Liver (tissue), 9 donors: Measurements from ENCODE around the gene GREM1. TPM values are rescaled to one million over a fixed set of nuclear protein-coding genes. Genes with fewer than 3 reads are reported as not detected.

ENCODE experiments used
- DNase-seq: peaks from one replicate; pipeline ENCODE4 v3.0.0-alpha.2; 2017; ENCODE audit warnings: low spot score
- H3K27ac ChIP-seq, 2 donors: one replicate each; pipeline ENCODE4 v1.7.0; 2013; ENCODE audit warnings: inconsistent platforms in 2 of 2, low read length in 2 of 2, control low read depth in 1 of 2, low read depth in 1 of 2, mild to moderate bottlenecking in 1 of 2
- H3K27me3 ChIP-seq, 4 donors: one replicate each; pipeline versions ENCODE4 v1.6.1 to v1.7.0; 2013; ENCODE audit warnings: low read length in 3 of 4, inconsistent platforms in 1 of 4, mild to moderate bottlenecking in 1 of 4, moderate library complexity in 1 of 4; ENCODE audit not compliant: control insufficient read depth in 4 of 4, insufficient read depth in 4 of 4
- H3K36me3 ChIP-seq, 4 donors: one replicate each; pipeline versions ENCODE4 v1.6.1 to v1.7.0; 2013; ENCODE audit warnings: low read length in 3 of 4, mild to moderate bottlenecking in 3 of 4, low read depth in 1 of 4, moderate library complexity in 1 of 4; ENCODE audit not compliant: control insufficient read depth in 4 of 4, insufficient read depth in 3 of 4
- H3K4me1 ChIP-seq, 4 donors: one replicate each; pipeline versions ENCODE4 v1.6.1 to v1.7.0; 2013; ENCODE audit warnings: low read length in 3 of 4, mild to moderate bottlenecking in 3 of 4, moderate library complexity in 1 of 4; ENCODE audit not compliant: control insufficient read depth in 4 of 4, insufficient read depth in 4 of 4
- H3K4me3 ChIP-seq, 3 donors: one replicate each; pipeline versions ENCODE4 v1.6.1 to v1.7.0; 2013; ENCODE audit warnings: low read length in 3 of 3, control low read depth in 1 of 3, low read depth in 1 of 3, mild to moderate bottlenecking in 1 of 3
- H3K9ac ChIP-seq, 2 donors: one replicate each; pipeline ENCODE4 v1.7.0; 2013; ENCODE audit warnings: low read length in 2 of 2, mild to moderate bottlenecking in 2 of 2, moderate library complexity in 2 of 2, control low read depth in 1 of 2, low read depth in 1 of 2
- H3K9me3 ChIP-seq, 4 donors: one replicate each; pipeline versions ENCODE4 v1.6.1 to v1.7.0; 2013; ENCODE audit warnings: low read length in 3 of 4; ENCODE audit not compliant: control insufficient read depth in 4 of 4
- CTCF ChIP-seq: fragments of 150-350 bp; IDR thresholded peaks from 2 replicates; pipeline ENCODE4 v1.5.1; 2017; ENCODE audit warnings: improper control_type of control experiment, low read depth, low read length; ENCODE audit not compliant: missing input control
- EGR1 ChIP-seq, 2 donors: IDR thresholded peaks; 2 replicates each; pipeline ENCODE4 v1.6.1; 2016 to 2018; ENCODE audit warnings: antibody characterized with exemption in 2 of 2, low read depth in 2 of 2
- FOXA1 ChIP-seq: IDR thresholded peaks from 2 replicates; pipeline ENCODE4 v1.6.1; 2016; ENCODE audit warnings: antibody characterized with exemption
- FOXA2 ChIP-seq: IDR thresholded peaks from 2 replicates; pipeline ENCODE4 v1.6.1; 2016; ENCODE audit warnings: antibody characterized with exemption
- GABPA ChIP-seq, 2 donors: IDR thresholded peaks in 1 of 2; conservative IDR thresholded peaks in 1 of 2; 2 replicates each; pipeline ENCODE4 v1.6.1; 2016; ENCODE audit warnings: antibody characterized with exemption in 2 of 2, mild to moderate bottlenecking in 1 of 2, moderate library complexity in 1 of 2
- HNF4A ChIP-seq, 2 donors: conservative IDR thresholded peaks; 2 replicates each; pipeline ENCODE4 v1.6.1; 2016; ENCODE audit warnings: antibody characterized with exemption in 2 of 2, mild to moderate bottlenecking in 2 of 2
- HNF4G ChIP-seq: IDR thresholded peaks from 2 replicates; pipeline ENCODE4 v1.6.1; 2016; ENCODE audit warnings: antibody characterized with exemption
- JUND ChIP-seq, 2 donors: IDR thresholded peaks; 2 replicates each; pipeline ENCODE4 v1.6.1; 2016; ENCODE audit warnings: antibody characterized with exemption in 2 of 2
- MAX ChIP-seq: IDR thresholded peaks from 2 replicates; pipeline ENCODE4 v1.6.1; 2016; ENCODE audit warnings: antibody characterized with exemption
- NR2F2 ChIP-seq: IDR thresholded peaks from 2 replicates; pipeline ENCODE4 v1.6.1; 2016; ENCODE audit warnings: antibody characterized with exemption
- RAD21 ChIP-seq, 2 donors: IDR thresholded peaks; 2 replicates each; pipeline ENCODE4 v1.6.1; 2016; ENCODE audit warnings: antibody characterized with exemption in 2 of 2, mild to moderate bottlenecking in 2 of 2
- RXRA ChIP-seq, 2 donors: IDR thresholded peaks; 2 replicates each; pipeline ENCODE4 v1.6.1; 2017 to 2018; ENCODE audit warnings: antibody characterized with exemption in 2 of 2, mild to moderate bottlenecking in 1 of 2
- SP1 ChIP-seq: IDR thresholded peaks from 2 replicates; pipeline ENCODE4 v1.6.1; 2018; ENCODE audit warnings: antibody characterized with exemption, mild to moderate bottlenecking
- TAF1 ChIP-seq: conservative IDR thresholded peaks from 2 replicates; pipeline ENCODE4 v1.6.1; 2016; ENCODE audit warnings: antibody characterized with exemption, mild to moderate bottlenecking
- YY1 ChIP-seq: IDR thresholded peaks from 2 replicates; pipeline ENCODE4 v1.6.1; 2016; ENCODE audit warnings: antibody characterized with exemption, mild to moderate bottlenecking
- ZBTB33 ChIP-seq: IDR thresholded peaks from 2 replicates; pipeline ENCODE4 v1.6.1; 2016; ENCODE audit warnings: antibody characterized with exemption
- WGBS: extraction: QIAGEN DNeasy Blood & Tissue Kit; methylation state at CpG from one replicate; pipeline ENCODE4 v1.1.7; 2013; 5-methylcytosine and 5-hydroxymethylcytosine counted together
- polyA plus RNA-seq, 2 donors: library from polyadenylated mRNA; stranded (reverse) in 1 of 2; unstranded in 1 of 2; fragments of 200-250 nt in 1 of 2; fragments of >200 nt in 1 of 2; fragmentation: Nextera tagmentation in 1 of 2; extraction: Ambion mirVana in 1 of 2; gene quantifications; one replicate each; pipeline versions ENCODE4 v1.2.1 to v1.2.3, GENCODE V29; 2013 to 2015
- total RNA-seq, 2 donors: library from RNA; depleted of rRNA; stranded (reverse); fragments of >200 nt; gene quantifications; one replicate each; pipeline ENCODE4 v1.2.3, GENCODE V29; 2014
- TF ChIP-seq, protein P1 (sequence below): IDR thresholded peaks from 2 replicates; pipeline ENCODE4 v1.6.1; 2016; ENCODE audit warnings: antibody characterized with exemption
- TF ChIP-seq, protein P2 (sequence below): IDR thresholded peaks from 2 replicates; pipeline ENCODE4 v1.6.1; 2016; ENCODE audit warnings: antibody characterized with exemption, mild to moderate bottlenecking
- donor health status: healthy.
- donor health status: healthy.
- donor health status: healthy.
- donor health status: healthy.
- donor health status: healthy.

GREM1 gene
- total and polyA plus RNA-seq, 4 donors: under 0.01 to 1.6 (median 0.50) TPM

DNA sequence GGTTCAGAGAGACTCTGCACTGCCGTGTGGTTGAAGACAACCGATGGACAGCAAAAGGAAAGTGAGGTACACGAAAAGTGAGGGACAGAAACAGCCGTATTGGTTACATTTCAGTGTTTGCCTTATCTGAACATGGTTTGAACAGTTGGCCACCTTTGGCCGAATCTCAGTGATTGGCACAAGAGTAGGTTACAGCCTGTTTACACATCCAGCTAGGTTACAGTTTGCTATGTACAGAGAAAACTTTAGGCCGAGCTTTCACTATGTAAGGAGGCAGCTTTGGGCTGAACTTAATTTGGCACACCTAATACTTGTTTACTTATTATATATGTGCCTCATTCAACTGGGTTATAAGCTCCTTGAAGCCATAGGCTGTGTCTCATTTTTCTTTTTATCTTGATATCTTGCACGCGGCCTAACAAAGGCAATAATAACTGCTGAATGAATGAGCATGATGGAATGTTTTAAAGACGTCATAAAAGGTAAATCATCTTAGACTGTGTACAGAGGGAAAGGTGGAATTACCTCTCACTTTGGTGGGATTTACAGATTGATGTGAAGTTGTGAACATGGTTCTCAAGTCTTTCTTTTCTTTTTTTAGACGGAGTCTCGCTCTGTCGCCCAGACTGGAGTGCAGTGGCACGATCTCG is 17.2 kb upstream of the GREM1 start:
- Histone ChIP-seq H3K9ac (peak overlapping the region in 1 of 2 donors; percentile 58), H3K27me3 (no peaks in the 10 kb centered on the region), H3K27ac (peak overlapping the region; percentile 36 to 70), H3K4me3 (peak overlapping the region in 1 of 3 donors; percentile 7), H3K4me1 (peaks cover 0 to 15% (median 8%) of the 10 kb centered on the region in 4 donors), H3K36me3 (no peaks in the 10 kb centered on the region), H3K9me3 (no peaks in the 10 kb centered on the region)
- DNase-seq: no peak
- WGBS: 46% methylated on average over 14 of the region's 14 CpGs
- TF ChIP-seq NR2F2 (no peak), GABPA (IDR thresholded peaks at IDR 0.05 in 1 of 2, conservative IDR thresholded peaks at IDR 0.05 in 1 of 2) (no peak), TAF1 (no peak), HNF4A (conservative IDR thresholded peaks at IDR 0.05) (peak; percentile 76 to 81), ZBTB33 (peak; percentile 62), FOXA1 (peak; percentile 99), CTCF (no peak), RAD21 (IDR thresholded peaks at IDR 0.05) (peak; percentile 36 to 42), MAX (peak; percentile 56), EGR1 (IDR thresholded peaks at IDR 0.05; ENCODE audit: low read depth in 2 of 2) (no peak), HNF4G (no peak), FOXA2 (peak; percentile 99), JUND (IDR thresholded peaks at IDR 0.05) (peak; percentile 48 to 64), RXRA (IDR thresholded peaks at IDR 0.05) (peak; percentile 82 to 85), SP1 (peak; percentile 100), YY1 (no peak)
- TF ChIP-seq, protein P1, sequence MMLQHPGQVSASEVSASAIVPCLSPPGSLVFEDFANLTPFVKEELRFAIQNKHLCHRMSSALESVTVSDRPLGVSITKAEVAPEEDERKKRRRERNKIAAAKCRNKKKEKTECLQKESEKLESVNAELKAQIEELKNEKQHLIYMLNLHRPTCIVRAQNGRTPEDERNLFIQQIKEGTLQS: no peak
- TF ChIP-seq, protein P2, sequence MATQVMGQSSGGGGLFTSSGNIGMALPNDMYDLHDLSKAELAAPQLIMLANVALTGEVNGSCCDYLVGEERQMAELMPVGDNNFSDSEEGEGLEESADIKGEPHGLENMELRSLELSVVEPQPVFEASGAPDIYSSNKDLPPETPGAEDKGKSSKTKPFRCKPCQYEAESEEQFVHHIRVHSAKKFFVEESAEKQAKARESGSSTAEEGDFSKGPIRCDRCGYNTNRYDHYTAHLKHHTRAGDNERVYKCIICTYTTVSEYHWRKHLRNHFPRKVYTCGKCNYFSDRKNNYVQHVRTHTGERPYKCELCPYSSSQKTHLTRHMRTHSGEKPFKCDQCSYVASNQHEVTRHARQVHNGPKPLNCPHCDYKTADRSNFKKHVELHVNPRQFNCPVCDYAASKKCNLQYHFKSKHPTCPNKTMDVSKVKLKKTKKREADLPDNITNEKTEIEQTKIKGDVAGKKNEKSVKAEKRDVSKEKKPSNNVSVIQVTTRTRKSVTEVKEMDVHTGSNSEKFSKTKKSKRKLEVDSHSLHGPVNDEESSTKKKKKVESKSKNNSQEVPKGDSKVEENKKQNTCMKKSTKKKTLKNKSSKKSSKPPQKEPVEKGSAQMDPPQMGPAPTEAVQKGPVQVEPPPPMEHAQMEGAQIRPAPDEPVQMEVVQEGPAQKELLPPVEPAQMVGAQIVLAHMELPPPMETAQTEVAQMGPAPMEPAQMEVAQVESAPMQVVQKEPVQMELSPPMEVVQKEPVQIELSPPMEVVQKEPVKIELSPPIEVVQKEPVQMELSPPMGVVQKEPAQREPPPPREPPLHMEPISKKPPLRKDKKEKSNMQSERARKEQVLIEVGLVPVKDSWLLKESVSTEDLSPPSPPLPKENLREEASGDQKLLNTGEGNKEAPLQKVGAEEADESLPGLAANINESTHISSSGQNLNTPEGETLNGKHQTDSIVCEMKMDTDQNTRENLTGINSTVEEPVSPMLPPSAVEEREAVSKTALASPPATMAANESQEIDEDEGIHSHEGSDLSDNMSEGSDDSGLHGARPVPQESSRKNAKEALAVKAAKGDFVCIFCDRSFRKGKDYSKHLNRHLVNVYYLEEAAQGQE: peak; percentile 89
